Muscle of arm (tissue), 12 donors: ENCODE data around the gene LIPN. TPM values are rescaled to one million over a fixed set of nuclear protein-coding genes. Genes with fewer than 3 reads are reported as not detected.
A peak's percentile ranks its signal among the peaks of the same experiment; 100 is the strongest.

Experiments
- DNase-seq: peaks from one replicate; pipeline ENCODE4 v3.0.0-alpha.2; 2013
- polyA plus RNA-seq, 12 donors: library from polyadenylated mRNA; unstranded; fragments of 120-200 nt; gene quantifications; one replicate each; pipeline ENCODE4 v1.2.1, GENCODE V29; 2013; ENCODE audit not compliant: insufficient read length in 12 of 12

Gene LIPN
- polyA plus RNA-seq, 12 donors: 1.2 to 3.0 (median 2.0) TPM; not detected in 9

DNA sequence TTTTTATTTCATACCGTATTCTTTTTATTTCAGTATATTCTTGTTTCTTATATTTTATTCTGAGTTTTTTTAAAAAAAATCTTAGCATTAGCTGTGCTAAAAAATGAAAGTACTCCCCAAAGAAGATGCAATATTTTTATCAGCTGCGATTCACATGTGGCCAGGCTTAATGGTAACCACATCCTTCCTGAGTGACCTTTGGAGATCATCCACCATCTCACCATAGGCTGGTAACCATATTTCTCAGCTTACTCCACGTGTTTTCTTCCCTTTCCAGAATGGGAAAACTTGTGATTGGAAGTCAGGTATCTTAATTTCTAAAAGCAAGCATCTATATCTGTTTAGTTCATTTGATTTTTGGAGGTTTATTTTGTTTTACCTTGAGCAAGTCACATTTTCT lies 23.9 kb downstream of the LIPN start:
- DNase-seq: no peak

DNA sequence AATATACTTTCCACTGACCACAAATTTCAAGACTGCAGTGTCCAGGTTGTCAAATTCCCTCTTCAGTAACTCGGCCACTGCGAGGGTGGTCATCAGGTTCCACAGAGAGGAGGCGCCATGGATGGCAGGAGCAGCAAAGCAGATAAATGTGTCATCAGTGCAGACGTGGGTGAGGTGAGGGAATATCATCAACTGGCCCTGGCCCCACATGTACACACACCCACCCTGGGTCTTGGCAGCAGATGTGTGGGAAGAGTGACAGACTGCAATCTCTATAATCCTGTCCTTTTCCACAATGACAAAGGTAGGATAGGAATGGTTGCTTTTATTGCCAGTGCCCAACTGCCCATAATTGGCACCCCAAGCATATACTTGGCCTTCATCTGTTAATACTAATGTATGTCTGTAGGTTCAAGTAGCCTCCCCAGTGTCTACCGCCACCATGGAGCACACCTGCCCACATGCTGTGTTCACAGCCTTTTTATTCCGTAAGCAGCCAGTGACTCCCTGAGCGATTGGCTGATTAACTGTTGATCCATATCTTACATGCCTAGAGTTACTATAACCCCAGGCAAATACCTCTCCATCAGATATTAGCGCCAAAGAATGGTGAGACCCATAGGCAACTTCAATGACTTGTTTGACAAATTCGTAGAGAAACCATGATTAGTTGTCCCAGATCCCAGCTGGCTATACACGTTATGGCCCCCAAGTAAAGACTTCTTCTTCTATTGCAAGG lies 26.4 kb downstream of the LIPN start:
- DNase-seq: no peak

DNA sequence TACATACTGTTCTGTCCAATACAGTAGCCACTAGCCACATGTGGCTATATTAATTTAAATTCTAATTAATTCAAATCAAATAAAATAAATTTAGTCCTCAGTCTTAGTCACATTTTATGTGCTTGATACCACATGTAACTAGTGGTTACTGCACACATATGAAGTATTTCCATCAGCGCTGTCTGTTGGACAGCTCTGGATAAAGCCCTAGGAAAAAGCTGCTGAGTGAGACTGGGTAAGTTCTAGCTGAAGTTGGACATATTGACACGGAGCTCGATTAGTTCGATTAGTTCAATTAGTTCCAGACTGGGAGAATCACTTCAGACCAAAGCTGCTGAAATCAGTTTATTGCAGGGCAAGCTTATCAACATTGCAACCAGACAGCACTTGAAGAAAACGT lies 27.6 kb downstream of the LIPN start:
- DNase-seq: no peak

DNA sequence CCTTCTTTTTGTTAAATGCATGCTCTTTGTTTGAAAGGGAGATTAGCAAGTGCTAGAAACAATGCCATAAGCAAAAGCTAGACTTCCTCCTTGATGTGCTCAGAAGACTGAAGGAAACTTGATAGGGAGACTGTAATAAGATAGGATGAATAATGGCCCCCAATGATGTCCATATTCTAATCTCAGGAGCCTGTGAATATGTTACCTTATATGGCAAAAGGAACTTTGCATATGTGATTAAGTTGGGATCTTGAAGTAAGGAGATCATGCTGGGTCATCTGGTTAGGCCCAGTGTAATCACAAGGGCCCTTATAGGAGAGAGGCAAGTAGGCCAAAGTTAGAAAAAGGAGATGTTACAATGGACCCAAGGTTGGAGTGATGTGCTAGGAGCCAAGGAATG lies 29.1 kb downstream of the LIPN start:
- DNase-seq: no peak

DNA sequence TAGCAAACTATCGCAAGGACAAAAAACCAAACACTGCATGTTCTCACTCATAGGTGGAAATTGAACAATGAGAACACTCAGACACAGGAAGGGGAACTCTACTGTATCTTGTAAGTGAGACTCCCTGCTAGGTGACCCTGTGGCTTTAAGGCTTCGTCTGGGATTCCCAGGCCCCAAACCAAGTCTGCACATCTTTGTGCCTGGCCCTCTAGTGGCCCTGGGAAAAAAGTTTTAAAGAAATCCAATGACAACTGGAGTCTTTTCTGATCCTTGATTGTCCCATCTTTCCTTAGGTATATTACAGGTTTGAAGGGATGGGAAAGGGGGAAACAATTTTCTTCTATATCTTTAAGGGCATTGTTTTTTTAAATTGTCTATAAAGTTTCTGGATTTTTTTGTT lies 32.1 kb downstream of the LIPN start:
- no peak for DNase-seq

DNA sequence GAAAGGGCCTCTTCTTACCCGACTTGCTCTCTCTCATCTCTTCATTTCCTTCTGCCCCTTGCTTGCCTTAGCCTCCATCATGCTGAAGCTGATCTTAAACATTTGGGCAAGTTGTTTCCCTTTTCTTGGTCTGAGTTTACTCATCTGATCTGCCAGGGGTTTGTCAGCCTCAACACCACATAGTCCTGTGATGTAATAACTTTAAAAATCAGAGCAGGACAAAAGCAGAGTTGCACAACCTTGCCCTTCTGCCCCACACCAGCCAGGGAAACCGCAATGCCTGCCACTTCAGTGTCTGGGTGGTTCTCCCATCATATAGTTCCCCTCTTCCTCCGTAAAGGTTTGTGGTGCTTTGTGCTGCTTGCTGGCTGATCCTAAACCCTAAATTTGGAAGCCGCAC lies 32.8 kb downstream of the LIPN start:
- no peak for DNase-seq

DNA sequence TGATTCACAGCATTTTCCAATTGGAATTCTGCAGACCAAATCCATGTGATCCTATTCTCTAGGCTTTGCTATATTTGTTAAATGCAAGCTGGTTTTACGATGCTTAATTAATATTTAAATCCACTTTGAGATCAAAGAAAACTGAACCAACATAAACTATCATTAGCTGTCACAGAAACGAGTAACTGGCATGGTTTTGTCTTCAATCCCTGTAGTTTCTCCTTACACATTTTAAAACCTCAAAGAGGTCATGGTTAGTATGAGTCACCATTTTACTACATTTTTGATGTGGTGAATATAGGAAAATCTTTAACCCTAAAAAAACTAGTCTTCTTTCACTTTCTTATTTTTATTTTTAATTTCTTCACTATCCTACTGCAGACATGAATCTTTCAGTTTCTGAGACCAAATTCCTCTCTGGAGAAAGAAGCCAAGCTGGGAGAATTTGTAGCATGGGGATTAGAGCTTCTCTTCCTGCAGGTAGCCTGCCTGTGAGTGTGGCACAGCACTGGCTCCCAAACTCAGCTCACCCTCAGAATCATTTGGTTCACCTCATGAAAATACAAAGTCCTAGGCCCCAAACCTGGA lies 34.0 kb downstream of the LIPN start:
- DNase-seq: no peak

DNA sequence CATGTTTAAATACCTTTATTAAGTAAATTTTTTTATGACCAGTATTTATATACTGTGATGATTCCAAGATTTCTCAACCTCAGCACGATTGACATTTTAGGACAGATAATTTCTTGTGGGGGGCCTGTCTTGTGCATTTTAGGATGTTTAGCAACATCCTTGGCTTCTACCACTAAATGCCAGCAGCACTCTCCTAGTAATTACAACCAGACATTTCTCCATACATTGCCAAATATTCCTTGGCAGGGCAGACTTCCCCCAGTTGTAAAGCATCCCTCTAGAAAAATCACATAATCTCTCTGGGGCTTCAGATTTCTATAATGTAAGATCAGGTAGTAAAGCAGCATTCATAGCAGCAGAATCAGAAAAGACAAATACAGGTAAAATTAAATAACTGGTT lies 34.9 kb downstream of the LIPN start:
- no peak for DNase-seq

DNA sequence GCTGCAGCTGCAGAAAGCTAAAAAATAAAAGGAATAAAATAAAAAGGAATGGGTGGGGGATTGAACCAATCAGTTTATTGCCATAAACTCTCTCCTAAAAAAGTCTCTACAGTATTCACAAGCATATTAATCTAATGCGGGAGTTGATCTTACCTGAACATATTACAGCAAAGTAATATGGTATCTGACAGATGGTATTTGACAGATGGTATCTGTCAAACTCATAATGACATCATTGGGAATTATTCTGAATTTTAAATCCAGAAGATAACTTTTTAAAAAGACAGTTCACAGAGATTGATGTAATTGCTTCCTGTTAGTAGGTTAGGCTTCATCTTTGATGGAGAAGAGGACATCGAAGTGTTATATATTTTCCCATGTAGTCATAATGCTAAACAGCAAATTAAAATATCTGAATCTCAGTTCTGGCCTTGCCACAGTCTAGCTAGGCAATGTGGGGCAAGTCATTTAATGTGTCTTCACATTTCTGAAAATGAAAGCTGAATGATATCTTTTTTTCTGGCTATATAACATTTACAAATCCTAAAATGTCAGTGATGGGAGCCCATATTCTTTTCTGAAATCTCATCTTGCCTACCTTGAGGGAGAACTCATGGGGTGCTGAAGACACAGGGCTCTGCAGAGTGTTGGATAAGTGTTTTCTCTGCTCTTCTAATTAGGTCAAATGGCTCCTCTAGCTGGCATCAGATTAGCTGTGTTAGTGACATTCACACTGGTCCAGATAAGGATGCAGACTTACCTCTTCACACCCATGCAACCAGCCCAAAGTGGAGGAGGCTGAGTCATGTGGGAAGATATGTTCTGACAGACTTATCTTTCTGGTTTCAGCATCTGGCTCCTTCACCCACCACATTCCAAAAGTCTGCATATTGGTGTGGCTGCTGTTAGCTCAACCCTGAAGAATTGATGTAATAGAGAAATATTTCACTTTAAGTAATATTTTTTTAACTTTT lies 40.6 kb downstream of the LIPN start:
- no peak for DNase-seq

DNA sequence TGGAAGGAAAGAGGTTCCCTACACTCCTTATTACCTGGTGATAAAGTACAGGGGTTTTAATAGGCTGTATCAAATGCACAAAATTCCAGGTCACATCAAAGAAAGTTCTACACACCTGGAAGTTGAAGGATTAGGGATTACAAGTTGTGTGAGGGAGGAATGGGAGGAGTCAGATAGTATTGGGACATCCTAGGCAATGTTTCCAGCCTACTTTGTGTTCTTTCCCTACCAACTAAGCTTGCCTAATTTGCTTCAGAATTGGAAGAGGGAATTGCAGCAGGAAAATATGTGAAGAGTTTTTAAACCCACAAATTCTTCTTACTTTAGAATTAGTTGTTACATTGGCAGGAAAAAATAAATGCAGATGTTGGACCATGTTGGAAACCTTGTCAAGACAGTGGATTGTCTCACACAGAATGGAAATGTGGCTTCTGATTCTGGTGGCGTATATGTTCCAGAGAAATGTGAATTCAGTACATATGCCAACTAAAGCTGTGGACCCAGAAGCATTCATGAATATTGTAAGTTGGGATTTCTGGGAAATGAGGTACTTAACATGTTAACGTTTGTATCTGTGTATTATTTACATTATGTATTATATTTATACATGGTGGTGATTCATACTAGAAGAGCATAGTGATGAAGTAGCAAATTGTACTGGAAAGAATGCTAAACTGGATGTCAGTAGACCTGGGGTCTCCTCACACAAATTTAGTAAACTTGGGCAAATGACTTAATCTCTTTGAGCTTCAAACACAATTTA lies 42.9 kb downstream of the LIPN start, which contains the start of gene LIPM:
LIPM (plus strand) TSS at position 208 of the 763 bp plus-strand sequence; CDS start at position 375, 167 bp downstream.
- DNase-seq: no peak

DNA sequence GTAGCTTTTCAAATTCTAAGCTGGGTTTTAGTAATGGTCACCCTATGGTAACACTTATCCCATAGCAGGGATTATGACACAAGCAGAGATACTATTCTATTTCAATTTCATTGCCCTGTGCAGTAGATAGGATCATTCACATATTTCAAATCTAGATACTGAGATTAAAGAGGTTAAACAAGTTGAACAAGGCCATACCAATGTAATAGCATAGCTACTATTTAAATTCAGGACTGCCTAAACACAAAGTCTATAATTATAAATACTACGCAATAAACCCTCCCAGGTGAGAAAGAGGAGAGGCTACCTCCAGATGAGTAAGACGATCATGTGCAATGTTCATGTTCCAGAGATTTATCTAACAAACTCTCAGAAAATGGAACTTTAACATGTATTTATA lies 43.8 kb downstream of the LIPN start:
- DNase-seq: no peak

DNA sequence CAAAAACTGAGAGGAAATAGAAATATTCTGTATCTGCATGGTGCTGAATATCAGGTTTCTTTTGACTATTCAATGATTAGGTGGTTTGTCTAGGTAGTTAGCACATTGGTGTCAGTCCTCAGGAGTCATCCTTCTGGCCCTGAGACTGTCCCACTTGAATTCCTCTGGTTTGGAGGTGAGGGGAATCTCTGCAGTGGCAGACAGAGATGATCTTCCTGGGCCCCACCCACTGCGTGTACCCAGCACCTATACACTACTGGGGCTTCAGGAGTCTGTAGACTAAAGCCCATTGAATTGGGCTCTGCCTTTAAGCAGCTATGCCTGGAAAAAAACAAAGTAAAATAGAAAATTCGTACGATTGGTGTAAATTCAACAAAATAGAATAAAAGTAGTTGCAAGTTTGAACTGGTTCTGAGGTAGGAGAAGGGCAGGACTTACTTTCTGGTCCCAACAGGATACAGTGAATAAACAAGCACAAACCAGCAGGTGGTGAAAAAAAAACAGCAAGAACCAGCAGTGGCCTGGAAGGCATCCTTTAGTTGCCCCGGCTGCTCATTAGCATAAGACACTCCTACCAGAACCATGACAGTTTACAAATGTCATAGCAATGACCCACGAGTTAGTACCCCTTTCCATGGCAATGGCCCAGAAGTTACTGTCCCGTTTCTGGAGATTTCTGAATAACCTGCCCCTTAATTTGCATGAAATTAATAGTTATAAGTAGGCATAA lies 44.4 kb downstream of the LIPN start:
- DNase-seq: no peak

DNA sequence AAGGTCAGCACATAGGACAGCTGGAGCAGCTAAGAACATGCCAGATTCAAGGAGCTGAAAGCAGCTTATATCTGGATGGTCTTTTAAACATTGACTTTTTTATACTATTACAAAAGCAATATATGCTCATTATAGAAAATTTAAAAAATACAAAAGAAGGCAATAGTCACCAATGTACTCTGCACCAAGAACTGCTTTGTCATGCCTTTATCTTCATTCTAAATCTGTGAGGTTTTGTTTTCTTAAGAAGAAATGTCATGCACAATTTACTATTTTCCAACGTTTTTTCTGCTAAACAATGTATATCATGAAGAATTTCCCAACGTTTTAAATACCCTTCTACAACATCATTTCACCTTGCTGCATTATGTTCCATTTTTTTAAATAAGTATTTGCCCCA lies 45.5 kb downstream of the LIPN start:
- no peak for DNase-seq

DNA sequence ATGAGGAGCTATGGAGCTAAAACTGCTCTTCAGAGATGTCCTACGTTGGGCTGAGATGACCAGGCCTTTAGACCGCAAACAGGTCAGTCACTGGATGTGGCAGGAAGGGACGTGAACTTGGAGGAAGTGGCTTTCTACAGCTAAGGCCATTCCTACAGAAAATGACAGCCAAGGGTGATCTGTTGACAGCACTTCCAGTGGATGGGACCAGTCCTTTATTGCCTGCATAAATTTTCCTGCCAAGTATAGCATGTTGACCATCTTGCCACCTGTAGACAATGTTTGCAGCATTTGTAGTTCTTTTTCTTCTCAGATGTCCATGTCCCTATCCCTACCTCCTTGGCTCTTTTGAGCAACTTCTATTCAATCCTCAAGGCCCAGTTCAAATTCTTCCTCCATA lies 46.1 kb downstream of the LIPN start:
- no peak for DNase-seq

DNA sequence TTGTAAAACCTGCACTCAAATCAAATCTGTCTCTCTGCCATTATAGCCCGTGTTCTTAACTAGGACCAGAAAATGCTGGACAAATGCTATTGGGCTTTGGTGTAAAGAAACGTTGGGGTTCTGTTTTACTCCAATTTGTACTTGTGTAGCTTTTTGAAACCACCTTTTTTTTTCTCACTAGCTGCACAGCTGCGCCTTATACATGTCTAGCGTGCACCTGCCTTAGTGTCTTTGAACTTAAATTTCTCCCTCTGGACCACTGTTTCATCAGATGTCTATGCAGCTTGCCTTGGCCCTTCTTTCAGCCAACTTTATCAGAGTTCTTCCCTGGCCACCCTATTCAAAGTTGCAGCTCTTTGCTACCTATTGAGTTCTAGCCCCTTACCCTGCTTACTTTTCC lies 49.8 kb downstream of the LIPN start:
- DNase-seq: no peak

DNA sequence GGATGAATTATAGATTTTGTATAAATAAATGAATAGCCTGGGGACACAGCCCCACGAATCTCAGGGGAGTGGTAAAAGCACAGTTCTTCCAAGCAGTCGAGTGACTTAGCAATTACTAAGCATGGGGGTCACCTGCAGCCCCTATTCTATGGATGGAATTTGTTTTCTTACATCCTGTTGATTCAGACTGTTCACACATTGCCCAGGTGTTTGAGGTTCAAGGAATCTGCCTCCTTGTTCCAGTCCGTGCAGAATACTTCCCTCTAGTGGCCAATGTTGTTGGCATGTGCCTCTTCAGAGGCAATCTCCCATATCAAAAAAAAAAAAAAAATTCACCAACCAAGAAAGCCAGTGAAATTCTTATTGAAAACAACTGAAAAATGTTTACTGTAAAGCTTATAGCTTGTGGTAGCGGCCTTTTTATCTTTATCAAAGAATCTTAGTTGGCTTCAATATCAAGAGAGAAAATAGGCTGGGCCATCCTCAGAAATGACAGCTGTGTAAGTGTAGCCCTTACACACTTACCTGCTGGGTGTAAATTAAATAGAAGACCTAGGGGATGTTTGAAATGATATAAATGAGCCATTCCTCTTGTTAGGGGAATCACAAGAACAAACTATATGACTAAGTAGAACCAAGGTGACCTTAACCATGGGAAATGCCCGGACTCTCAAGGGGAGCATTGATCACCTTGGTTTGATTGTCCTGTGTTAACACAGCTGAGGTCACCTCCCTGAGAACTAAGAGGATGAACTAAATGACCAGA lies 50.6 kb downstream of the LIPN start:
- DNase-seq: no peak

DNA sequence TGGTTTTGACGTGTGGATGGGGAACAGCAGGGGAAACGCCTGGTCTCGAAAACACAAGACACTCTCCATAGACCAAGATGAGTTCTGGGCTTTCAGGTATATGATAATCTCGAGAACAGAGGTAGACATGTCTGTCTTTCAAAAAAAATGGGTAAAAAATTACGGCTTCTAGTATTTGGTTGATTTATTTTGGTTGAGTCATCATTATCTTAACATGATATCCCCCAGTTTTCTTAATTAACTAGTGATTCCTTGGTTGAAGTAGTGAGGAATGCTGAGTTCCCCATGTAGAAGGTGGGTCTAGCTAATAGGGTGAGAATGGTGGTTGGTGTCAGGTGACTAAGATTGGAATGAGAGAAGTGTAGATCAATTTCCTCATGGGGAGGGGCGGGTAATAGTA lies 53.4 kb downstream of the LIPN start:
- DNase-seq: no peak

DNA sequence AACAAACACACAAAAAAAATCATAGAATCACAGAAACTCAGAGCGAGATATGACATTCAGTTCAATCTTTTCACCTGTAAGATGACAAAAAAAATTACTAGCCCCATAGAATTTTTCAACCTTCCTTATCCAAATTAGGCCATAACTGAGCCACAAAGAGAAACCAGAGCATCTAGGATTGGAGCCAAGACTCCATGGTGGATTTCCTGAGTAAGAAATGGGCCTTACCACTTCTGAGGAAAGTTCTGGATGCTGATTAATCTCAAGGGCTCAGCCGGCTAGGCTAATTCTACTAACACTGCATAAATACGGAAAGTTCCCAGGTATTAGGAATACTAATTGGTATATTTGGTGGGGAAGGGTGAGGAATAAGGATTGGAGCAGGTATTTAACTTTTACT lies 59.5 kb downstream of the LIPN start:
- no peak for DNase-seq

DNA sequence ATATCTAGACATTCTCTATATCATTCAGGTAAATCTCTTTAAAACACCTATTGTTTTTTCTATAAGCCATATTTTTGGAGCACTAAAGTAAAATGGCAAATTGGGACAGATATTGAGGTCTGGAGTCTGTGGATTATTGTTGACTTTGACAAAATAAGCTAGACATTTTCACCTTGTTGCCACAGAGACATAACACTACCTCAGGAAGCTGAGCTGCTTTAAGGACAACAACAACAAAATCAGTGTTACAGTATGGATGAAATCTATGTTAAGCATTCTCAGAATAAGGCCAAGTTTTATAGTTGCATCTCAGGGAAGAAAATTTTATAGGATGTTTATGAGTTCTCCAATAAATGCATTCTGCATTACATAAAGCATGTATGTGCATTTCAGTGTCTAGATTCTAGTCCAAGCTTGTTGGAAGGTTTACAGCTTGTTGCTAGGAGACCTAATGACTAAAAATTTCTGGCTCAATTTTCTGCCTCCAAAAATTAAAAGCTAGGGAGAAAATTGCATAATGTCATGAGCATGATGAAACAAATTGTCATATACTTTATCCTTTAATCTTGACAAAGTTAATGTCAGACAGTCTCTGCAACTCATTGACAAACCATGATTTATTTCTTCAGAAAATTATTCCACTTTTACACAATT lies 61.1 kb downstream of the LIPN start:
- peak; percentile 78 for DNase-seq

DNA sequence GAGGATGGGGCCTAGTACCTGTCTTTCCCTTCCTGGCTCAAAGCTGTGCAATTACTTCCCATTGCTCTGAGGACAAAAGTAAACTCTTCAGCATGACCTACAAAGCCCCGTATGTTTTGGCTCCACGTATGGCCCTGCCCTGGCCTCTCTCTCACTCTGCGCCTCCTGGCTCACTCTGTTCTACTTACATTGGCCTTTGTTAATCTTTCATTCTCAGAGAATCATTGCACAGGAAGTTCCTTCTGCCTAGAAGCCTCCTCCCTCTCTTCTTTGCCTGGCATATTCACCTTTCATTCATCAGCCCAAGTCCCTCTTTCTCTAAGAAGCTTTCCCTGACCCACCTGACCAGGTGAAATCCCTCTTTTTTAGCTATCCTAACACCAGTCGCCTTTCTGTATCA lies 66.6 kb downstream of the LIPN start:
- no peak for DNase-seq
